GM23338 (cell line): ENCODE results near the gene OPN4. TPM values are rescaled to one million over a fixed set of nuclear protein-coding genes. Genes with fewer than 3 reads are reported as not detected.

ENCODE experiments used
- ATAC-seq: fragments of 200-7000 bp; cut with Tn5 transposase; 3 replicates; pipeline ENCODE4 v1.9.1; 2020
- DNase-seq: peaks from one replicate; pipeline ENCODE4 v3.0.0-alpha.2; 2015; ENCODE audit warnings: low spot score
- H2AFZ ChIP-seq: fragments of 200-600 bp; sonication (generic); 2 replicates; pipeline ENCODE4 v1.8.0; 2016; ENCODE audit warnings: antibody characterized with exemption, mild to moderate bottlenecking, moderate library complexity
- H3F3A ChIP-seq: fragments of 200-600 bp; sonication (generic); replicated peaks from 2 replicates; pipeline ENCODE4 v1.8.0; 2017; ENCODE audit warnings: antibody characterized with exemption, mixed run types, low read depth
- H3K27ac ChIP-seq: fragments of 200-600 bp; sonication (generic); 2 replicates; pipeline ENCODE4 v1.6.1; 2016; ENCODE audit warnings: low read depth
- H3K27me3 ChIP-seq: fragments of 200-600 bp; sonication (generic); 2 replicates; pipeline ENCODE4 v1.8.0; 2016; ENCODE audit warnings: mild to moderate bottlenecking, mixed run types, moderate library complexity; ENCODE audit not compliant: insufficient read depth
- H3K36me3 ChIP-seq: fragments of 200-600 bp; sonication (generic); 2 replicates; pipeline ENCODE4 v1.8.0; 2016; ENCODE audit warnings: mild to moderate bottlenecking; ENCODE audit not compliant: insufficient read depth
- H3K4me1 ChIP-seq: fragments of 200-600 bp; sonication (generic); 2 replicates; pipeline ENCODE4 v1.8.0; 2016; ENCODE audit warnings: mild to moderate bottlenecking, moderate library complexity; ENCODE audit not compliant: insufficient read depth
- H3K4me2 ChIP-seq: fragments of 200-600 bp; sonication (generic); 2 replicates; pipeline ENCODE4 v1.7.1; 2017; ENCODE audit warnings: mixed run types
- H3K4me3 ChIP-seq: fragments of 200-600 bp; sonication (generic); 2 replicates; pipeline ENCODE4 v1.6.1; 2016; ENCODE audit warnings: mixed run types
- H3K79me2 ChIP-seq: fragments of 200-600 bp; sonication (generic); replicated peaks from 2 replicates; pipeline ENCODE4 v1.8.0; 2017; ENCODE audit warnings: mild to moderate bottlenecking; ENCODE audit not compliant: insufficient read depth
- H3K9me2 ChIP-seq: fragments of 200-600 bp; sonication (generic); 2 replicates; pipeline ENCODE4 v1.8.0; 2017; ENCODE audit not compliant: insufficient read depth
- H4K20me1 ChIP-seq: fragments of 200-600 bp; sonication (generic); replicated peaks from 2 replicates; pipeline ENCODE4 v1.8.0; 2017; ENCODE audit warnings: mild to moderate bottlenecking; ENCODE audit not compliant: insufficient read depth
- H3K27ac Mint-ChIP-seq: 2 replicates; pipeline ENCODE4 v1.8.0; 2020; ENCODE audit warnings: inconsistent platforms, mild to moderate bottlenecking, moderate library complexity, mixed read lengths
- H3K27me3 Mint-ChIP-seq: 3 replicates; pipeline ENCODE4 v1.8.0; 2022; ENCODE audit warnings: low read depth, mild to moderate bottlenecking, moderate library complexity, mixed read lengths, inconsistent platforms; ENCODE audit not compliant: insufficient read depth, poor library complexity
- H3K36me3 Mint-ChIP-seq: 3 replicates; pipeline ENCODE4 v1.8.0; 2021; ENCODE audit warnings: low read depth, mild to moderate bottlenecking, inconsistent platforms, moderate library complexity, mixed read lengths
- H3K4me1 Mint-ChIP-seq: 3 replicates; pipeline ENCODE4 v1.8.0; 2020; ENCODE audit warnings: mild to moderate bottlenecking, inconsistent platforms, mixed read lengths
- H3K4me3 Mint-ChIP-seq: 3 replicates; pipeline ENCODE4 v1.8.0; 2021; ENCODE audit warnings: moderate library complexity, mild to moderate bottlenecking, inconsistent platforms, mixed read lengths
- H3K9me3 Mint-ChIP-seq: 3 replicates; pipeline ENCODE4 v1.8.0; 2020; ENCODE audit warnings: moderate library complexity, mild to moderate bottlenecking, inconsistent platforms, mixed read lengths
- CREB1 ChIP-seq: fragments of 250-450 bp; sonication (Bioruptor Pico); IDR thresholded peaks from 2 replicates; pipeline ENCODE4 v1.5.0; 2020; ENCODE audit warnings: low read depth, mild to moderate bottlenecking, moderate library complexity
- CTCF ChIP-seq, 2 experiments: fragments of 200-600 bp in 1 of 2; sonication (generic) in 1 of 2; conservative IDR thresholded peaks; 2 replicates each; pipeline versions ENCODE4 v1.5.1 to v1.6.1; 2016 to 2017; ENCODE audit warnings: antibody characterized with exemption in 2 of 2, low read depth in 2 of 2, mild to moderate bottlenecking in 2 of 2, moderate library complexity in 1 of 2
- EZH2 ChIP-seq: fragments of 200-600 bp; sonication (generic); IDR thresholded peaks from one replicate; pipeline ENCODE4 v1.8.0; 2017; ENCODE audit warnings: antibody characterized with exemption, mild to moderate bottlenecking, low read depth; ENCODE audit not compliant: unreplicated experiment
- EZH2phosphoT487 ChIP-seq: fragments of 200-600 bp; sonication (generic); IDR thresholded peaks from one replicate; pipeline ENCODE4 v1.8.1; 2018; ENCODE audit warnings: antibody characterized with exemption; ENCODE audit not compliant: unreplicated experiment
- NANOG ChIP-seq: IDR thresholded peaks from 2 replicates; pipeline ENCODE4 v1.6.1; 2016; ENCODE audit warnings: antibody characterized with exemption, borderline replicate concordance
- REST ChIP-seq: IDR thresholded peaks from one replicate; pipeline ENCODE4 v1.6.1; 2018; ENCODE audit warnings: antibody characterized with exemption; ENCODE audit not compliant: unreplicated experiment
- STAT1 ChIP-seq: IDR thresholded peaks from one replicate; pipeline ENCODE4 v1.6.1; 2016; ENCODE audit warnings: antibody characterized with exemption; ENCODE audit not compliant: unreplicated experiment
- ZNF331 ChIP-seq: fragments of 250-450 bp; sonication (Bioruptor Pico); IDR thresholded peaks from 2 replicates; pipeline ENCODE4 v1.5.0; 2020; ENCODE audit warnings: low read depth, mild to moderate bottlenecking, moderate library complexity
- ZNF462 ChIP-seq: fragments of 250-450 bp; sonication (Bioruptor Pico); IDR thresholded peaks from 2 replicates; pipeline ENCODE4 v1.5.0; 2020; ENCODE audit warnings: mild to moderate bottlenecking, moderate library complexity
- polyA plus RNA-seq: library from polyadenylated mRNA; unstranded; fragments of >200 nt; fragmentation: Nextera tagmentation; extraction: Ambion mirVana; gene quantifications from 2 replicates; pipeline ENCODE4 v1.2.1, GENCODE V29; 2016
- total RNA-seq: library from RNA; depleted of rRNA; stranded (reverse); fragments of >200 nt; shearing (Covaris generic); gene quantifications from 2 replicates; pipeline ENCODE4 v1.2.3, GENCODE V29; 2014

The OPN4 gene
- total and polyA plus RNA-seq, 2 experiments from 2014 or later: not detected

- no peak for DNase-seq
- H3K27ac Mint-ChIP-seq: no peak overlapping the region
- H3K27me3 Mint-ChIP-seq: peaks cover 11% of the 10 kb centered on the region
- H3K4me2 ChIP-seq: no peak overlapping the region
- no peaks in the 10 kb centered on the region for H3K79me2 ChIP-seq
- H2AFZ ChIP-seq: no peak overlapping the region
- H3K4me3 Mint-ChIP-seq: no peak overlapping the region
- H3K36me3 Mint-ChIP-seq: no peaks in the 10 kb centered on the region
- H3K4me1 Mint-ChIP-seq: peaks cover 13% of the 10 kb centered on the region; the same call in 2 of the 3 replicates
- peaks cover 19% of the 10 kb centered on the region for H3K27me3 ChIP-seq
- no peak overlapping the region for H3K27ac ChIP-seq
- H3K9me3 Mint-ChIP-seq: peaks cover 1% of the 10 kb centered on the region; the same call in 1 of the 3 replicates
- peaks cover 4% of the 10 kb centered on the region; the same call in 1 of the 2 replicates for H3K4me1 ChIP-seq
- no peak overlapping the region for H3K4me3 ChIP-seq
- H3F3A ChIP-seq: peaks cover 5% of the 10 kb centered on the region; the same call in 1 of the 2 replicates
- no peaks in the 10 kb centered on the region for H3K9me2 ChIP-seq
- TF ChIP-seq CTCF (conservative IDR thresholded peaks at IDR 0.05; ENCODE audit: low read depth in 2 of 2) (no peak), ZNF331 (CRISPR knock-in tag) (no peak), EZH2 (no peak)
- no peaks in the 10 kb centered on the region for H4K20me1 ChIP-seq
- ATAC-seq: no peak
- H3K36me3 ChIP-seq: no peaks in the 10 kb centered on the region
Measured at GRCh38 chr10:86636311-86636710, 18.0 kb upstream of the OPN4 start.

GRCh38 chr10:86642021-86642420, 12.3 kb upstream of the OPN4 start:
- DNase-seq (no peak), ATAC-seq (no peak)
- H3K27ac ChIP-seq: no peak overlapping the region
- no peak overlapping the region for H3K4me3 Mint-ChIP-seq
- no peaks in the 10 kb centered on the region for H3K79me2 ChIP-seq
- H3K9me3 Mint-ChIP-seq: peaks cover 10% of the 10 kb centered on the region
- no peak overlapping the region for H3K4me2 ChIP-seq
- peaks cover 6% of the 10 kb centered on the region for H3K27me3 Mint-ChIP-seq
- H3K4me3 ChIP-seq: no peak overlapping the region
- no peaks in the 10 kb centered on the region for H3K4me1 ChIP-seq
- no peak overlapping the region for H2AFZ ChIP-seq
- H3K36me3 Mint-ChIP-seq: peaks cover 3% of the 10 kb centered on the region; the same call in 1 of the 3 replicates
- no peaks in the 10 kb centered on the region for H4K20me1 ChIP-seq
- H3K36me3 ChIP-seq: no peaks in the 10 kb centered on the region
- H3K27ac Mint-ChIP-seq: no peak overlapping the region
- no peaks in the 10 kb centered on the region for H3K27me3 ChIP-seq
- H3F3A ChIP-seq: no peaks in the 10 kb centered on the region
- no peaks in the 10 kb centered on the region for H3K4me1 Mint-ChIP-seq
- 0 out of 2 replicates have a peak, but pooled peaks cover 3% of the 10 kb centered on the region for H3K9me2 ChIP-seq
- no peak for TF ChIP-seq EZH2
- TF ChIP-seq STAT1: no peak
- no peak for TF ChIP-seq ZNF462 (CRISPR knock-in tag)
- TF ChIP-seq EZH2phosphoT487: no peak
- no peak for TF ChIP-seq CREB1
- TF ChIP-seq REST: no peak
- no peak for TF ChIP-seq NANOG
